K562 (cell line): ENCODE results near the gene MCCC1. TPM values are rescaled to one million over a fixed set of nuclear protein-coding genes. Genes with fewer than 3 reads are reported as not detected.

Experiments used
- ADNP ChIP-seq: fragments of 200-800 bp; sonication (Bioruptor generic); IDR thresholded peaks from 2 replicates; pipeline ENCODE4 v1.6.1; 2016; ENCODE audit warnings: missing genetic modification characterization, missing compliant biosample characterization
- ELF1 ChIP-seq: fragments of 200-800 bp; sonication (Bioruptor generic); IDR thresholded peaks from 2 replicates; pipeline ENCODE4 v1.6.1; 2016; ENCODE audit warnings: missing genetic modification characterization, missing compliant biosample characterization
- EP300 ChIP-seq: IDR thresholded peaks from 2 replicates; pipeline ENCODE4 v1.6.1; 2012; ENCODE audit warnings: low read length, improper control_type of control experiment
- FOXK2 ChIP-seq, 2 experiments: fragments of 450-650 bp; IDR thresholded peaks in 1 of 2; conservative IDR thresholded peaks in 1 of 2; 2 replicates each; pipeline ENCODE4 v1.6.1; 2016; ENCODE audit warnings: low read depth in 2 of 2, mild to moderate bottlenecking in 1 of 2
- GABPA ChIP-seq: fragments of 200-800 bp; sonication (Bioruptor generic); conservative IDR thresholded peaks from 2 replicates; pipeline ENCODE4 v1.6.1; 2016; ENCODE audit warnings: low read depth, missing genetic modification characterization, missing compliant biosample characterization
- JUND ChIP-seq, 2 experiments: IDR thresholded peaks; 2 replicates in 1 of 2; 3 replicates in 1 of 2; pipeline ENCODE4 v1.6.1; 2011; ENCODE audit warnings: borderline replicate concordance in 2 of 2, low read depth in 2 of 2, low read length in 2 of 2, improper control_type of control experiment in 1 of 2, missing biosample characterization in 1 of 2, missing genetic modification characterization in 1 of 2, missing genetic modification reagents in 1 of 2
- KDM5B ChIP-seq: fragments of 200-600 bp; sonication (generic); IDR thresholded peaks from 2 replicates; pipeline ENCODE4 v1.6.1; 2012; ENCODE audit warnings: low read depth, mild to moderate bottlenecking, moderate library complexity, low read length, control low read depth, inconsistent platforms; ENCODE audit not compliant: insufficient replicate concordance
- NCOA6 ChIP-seq: fragments of 450-650 bp; IDR thresholded peaks from 2 replicates; pipeline ENCODE4 v1.6.1; 2017; ENCODE audit warnings: mild to moderate bottlenecking
- NEUROD1 ChIP-seq: fragments of 150-350 bp; IDR thresholded peaks from 2 replicates; pipeline ENCODE4 v1.6.1; 2014; ENCODE audit warnings: borderline replicate concordance, low read length, low read depth; ENCODE audit not compliant: partially characterized antibody
- PHF20 ChIP-seq: fragments of 450-650 bp; IDR thresholded peaks from 2 replicates; pipeline ENCODE4 v1.6.1; 2018; ENCODE audit not compliant: partially characterized antibody
- POU5F1 ChIP-seq: fragments of 150-350 bp; IDR thresholded peaks from 2 replicates; pipeline ENCODE4 v1.6.1; 2014; ENCODE audit warnings: borderline replicate concordance, low read length, low read depth, mild to moderate bottlenecking; ENCODE audit not compliant: partially characterized antibody
- SMARCA4 ChIP-seq: fragments of 450-650 bp; IDR thresholded peaks from 2 replicates; pipeline ENCODE4 v1.6.1; 2016
- SRSF7 ChIP-seq: fragments of 200-400 bp; formaldehyde crosslinking; optimal IDR thresholded peaks from 2 replicates; pipeline ENCODE3; 2017; ENCODE audit warnings: mild to moderate bottlenecking, low read depth, low read length
- STAT5B ChIP-seq: fragments of 250-450 bp; sonication (Bioruptor Pico); IDR thresholded peaks from 2 replicates; pipeline ENCODE4 v1.8.0; 2021; ENCODE audit warnings: mild to moderate bottlenecking, inconsistent platforms
- SUPT5H ChIP-seq: fragments of 450-650 bp; IDR thresholded peaks from 2 replicates; pipeline ENCODE4 v1.6.1; 2016
- TRIM24 ChIP-seq, 2 experiments: fragments of 450-650 bp; IDR thresholded peaks; 2 replicates each; pipeline ENCODE4 v1.6.1; 2016
- ZBTB1 ChIP-seq: sonication (generic); formaldehyde crosslinking; IDR thresholded peaks from 2 replicates; pipeline ENCODE4 v1.8.1; 2023; ENCODE audit warnings: missing genetic modification reagents, low read depth, mild to moderate bottlenecking, borderline replicate concordance
- ZNF316 ChIP-seq: fragments of 450-650 bp; IDR thresholded peaks from 2 replicates; pipeline ENCODE4 v1.6.1; 2016
- ZNF766 ChIP-seq: fragments of 200-800 bp; sonication (Bioruptor generic); conservative IDR thresholded peaks from 2 replicates; pipeline ENCODE4 v1.6.1; 2016; ENCODE audit warnings: missing genetic modification characterization, missing compliant biosample characterization
- ZNF778 ChIP-seq: fragments of 450-650 bp; formaldehyde crosslinking; IDR thresholded peaks from 2 replicates; pipeline ENCODE4 v1.4.0; 2020; ENCODE audit warnings: mild to moderate bottlenecking, moderate library complexity
- polyA plus RNA-seq, 8 experiments: library from polyadenylated mRNA; depleted of rRNA in 4 of 8; stranded (reverse) in 5 of 8; unstranded in 3 of 8; fragments of >200 nt; fragmentation: Nextera tagmentation in 2 of 8; fragmentation: Illumina TruSeq in 1 of 8; extraction: Ambion mirVana in 2 of 8; extraction: Trizol in 1 of 8; gene quantifications; 2 replicates each; pipeline versions ENCODE4 v1.2.1 to v1.2.3, GENCODE V29; 2011 to 2014; ENCODE audit warnings: inconsistent platforms in 1 of 8, missing spikeins in 1 of 8
- total RNA-seq, 7 experiments: library from RNA; depleted of rRNA in 6 of 7; stranded (reverse); fragments of >200 nt in 6 of 7; fragmentation: Illumina TruSeq in 2 of 7; extraction: Trizol in 2 of 7; gene quantifications; 2 replicates each; pipeline versions ENCODE4 v1.2.1 to v1.2.3, GENCODE V29; 2011 to 2021; ENCODE audit warnings: low replicate concordance in 1 of 7
- TF ChIP-seq, protein P1 (sequence below), 2 experiments: IDR thresholded peaks; 2 replicates each; pipeline ENCODE4 v1.6.1; 2011; ENCODE audit warnings: borderline replicate concordance in 1 of 2, control low read depth in 1 of 2, low read depth in 1 of 2, low read length in 1 of 2, mild to moderate bottlenecking in 1 of 2, mixed read lengths in 1 of 2, moderate library complexity in 1 of 2; ENCODE audit not compliant: insufficient read depth in 1 of 2, insufficient read length in 1 of 2, poor library complexity in 1 of 2, severe bottlenecking in 1 of 2; ENCODE audit errors: extremely low read depth in 1 of 2
- TF ChIP-seq, protein P2 (sequence below): IDR thresholded peaks from 2 replicates; pipeline ENCODE4 v1.6.1; 2014; ENCODE audit warnings: antibody characterized with exemption
- TF ChIP-seq, protein P3 (sequence below): conservative IDR thresholded peaks from 2 replicates; pipeline ENCODE4 v1.6.1; 2011; ENCODE audit warnings: low read depth, mild to moderate bottlenecking, low read length; ENCODE audit not compliant: control insufficient read depth

The MCCC1 gene
- total and polyA plus RNA-seq, 9 of the 15 experiments (the other 6 are each of a cell fraction or from before 2014, with no cell fraction given) = 13.7 to 26.9 (median 23.0) TPM

DNA sequence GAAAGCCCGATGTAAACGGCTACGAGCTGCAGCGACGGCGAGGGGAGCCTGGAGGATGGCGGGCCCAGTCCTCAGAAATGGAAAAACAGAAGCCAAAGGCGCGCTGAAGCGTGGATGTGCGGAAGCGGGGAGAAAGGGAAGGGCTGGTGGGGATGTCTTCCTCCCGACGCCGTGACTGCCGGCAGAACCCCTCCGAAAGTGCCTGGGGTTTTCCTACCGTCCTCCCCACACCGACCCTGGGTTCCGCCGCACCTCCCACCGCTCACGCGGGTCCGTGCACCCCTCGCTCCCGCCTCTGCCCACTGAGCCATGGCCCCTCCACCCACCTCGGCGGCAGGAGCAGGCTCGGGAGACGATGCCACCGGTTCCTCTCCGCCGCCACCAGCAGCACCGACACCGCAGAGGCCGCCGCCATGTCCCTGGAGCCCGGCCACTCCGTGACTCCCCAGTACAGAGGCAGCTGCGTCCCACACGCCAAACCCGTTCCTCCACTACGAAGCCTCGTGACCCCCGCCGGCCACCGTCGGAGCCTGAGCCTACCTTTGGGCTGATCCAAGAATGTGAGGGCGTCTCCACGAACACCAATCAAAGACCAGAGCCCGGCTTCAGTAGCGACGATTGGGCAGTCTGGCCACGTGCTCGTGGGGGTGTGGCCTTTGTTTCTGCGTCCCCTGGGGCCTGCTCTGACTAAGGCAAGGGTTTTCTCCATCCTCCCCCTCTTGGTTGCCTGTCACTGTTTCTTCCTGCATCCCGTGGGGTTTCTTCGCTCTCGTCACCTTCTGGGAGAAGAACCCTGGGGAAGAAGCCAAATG lies at the start of gene MCCC1 (continued):
- TF ChIP-seq JUND (IDR thresholded peaks at IDR 0.05; ENCODE audit: borderline replicate concordance, low read depth, low read length) = no peak
- peak; percentile 61; the same call in 2 of the 3 replicates for TF ChIP-seq JUND (tag; IDR thresholded peaks at IDR 0.05; ENCODE audit: borderline replicate concordance, low read depth, low read length)
- 0 out of 2 replicates have a peak, but pooled peaks have one; percentile 14 for TF ChIP-seq SMARCA4
- peak; percentile 89 to 91; a peak in 3 of 4 replicates for TF ChIP-seq FOXK2 (conservative IDR thresholded peaks at IDR 0.05 in 1 of 2, IDR thresholded peaks at IDR 0.05 in 1 of 2; ENCODE audit: low read depth in 2 of 2)
- TF ChIP-seq EP300 = peak; percentile 30; the same call in 1 of the 2 replicates
- TF ChIP-seq, protein P1, sequence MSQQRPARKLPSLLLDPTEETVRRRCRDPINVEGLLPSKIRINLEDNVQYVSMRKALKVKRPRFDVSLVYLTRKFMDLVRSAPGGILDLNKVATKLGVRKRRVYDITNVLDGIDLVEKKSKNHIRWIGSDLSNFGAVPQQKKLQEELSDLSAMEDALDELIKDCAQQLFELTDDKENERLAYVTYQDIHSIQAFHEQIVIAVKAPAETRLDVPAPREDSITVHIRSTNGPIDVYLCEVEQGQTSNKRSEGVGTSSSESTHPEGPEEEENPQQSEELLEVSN (IDR thresholded peaks at IDR 0.05; ENCODE audit: borderline replicate concordance in 1 of 2, extremely low read depth in 1 of 2, insufficient read depth in 1 of 2, insufficient read length in 1 of 2, low read depth in 1 of 2, low read length in 1 of 2, poor library complexity in 1 of 2, severe bottlenecking in 1 of 2) = peak; percentile 74 to 75
- no peak for TF ChIP-seq SRSF7
- TF ChIP-seq GABPA (tag) = no peak; the same call in 1 of the 2 replicates
- TF ChIP-seq ELF1 (tag) = peak; percentile 49
- peak; percentile 72 for TF ChIP-seq KDM5B
- TF ChIP-seq STAT5B (CRISPR knock-in tag) = no peak
- peak; percentile 74 for TF ChIP-seq POU5F1
- TF ChIP-seq, protein P2, sequence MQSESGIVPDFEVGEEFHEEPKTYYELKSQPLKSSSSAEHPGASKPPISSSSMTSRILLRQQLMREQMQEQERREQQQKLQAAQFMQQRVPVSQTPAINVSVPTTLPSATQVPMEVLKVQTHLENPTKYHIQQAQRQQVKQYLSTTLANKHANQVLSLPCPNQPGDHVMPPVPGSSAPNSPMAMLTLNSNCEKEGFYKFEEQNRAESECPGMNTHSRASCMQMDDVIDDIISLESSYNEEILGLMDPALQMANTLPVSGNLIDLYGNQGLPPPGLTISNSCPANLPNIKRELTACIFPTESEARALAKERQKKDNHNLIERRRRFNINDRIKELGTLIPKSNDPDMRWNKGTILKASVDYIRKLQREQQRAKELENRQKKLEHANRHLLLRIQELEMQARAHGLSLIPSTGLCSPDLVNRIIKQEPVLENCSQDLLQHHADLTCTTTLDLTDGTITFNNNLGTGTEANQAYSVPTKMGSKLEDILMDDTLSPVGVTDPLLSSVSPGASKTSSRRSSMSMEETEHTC = peak; percentile 61; the same call in 1 of the 2 replicates
- TF ChIP-seq TRIM24 (IDR thresholded peaks at IDR 0.05) = peak in 1 of 2 experiments; percentile 42; a peak in 1 of 4 replicates
- TF ChIP-seq, protein P3, sequence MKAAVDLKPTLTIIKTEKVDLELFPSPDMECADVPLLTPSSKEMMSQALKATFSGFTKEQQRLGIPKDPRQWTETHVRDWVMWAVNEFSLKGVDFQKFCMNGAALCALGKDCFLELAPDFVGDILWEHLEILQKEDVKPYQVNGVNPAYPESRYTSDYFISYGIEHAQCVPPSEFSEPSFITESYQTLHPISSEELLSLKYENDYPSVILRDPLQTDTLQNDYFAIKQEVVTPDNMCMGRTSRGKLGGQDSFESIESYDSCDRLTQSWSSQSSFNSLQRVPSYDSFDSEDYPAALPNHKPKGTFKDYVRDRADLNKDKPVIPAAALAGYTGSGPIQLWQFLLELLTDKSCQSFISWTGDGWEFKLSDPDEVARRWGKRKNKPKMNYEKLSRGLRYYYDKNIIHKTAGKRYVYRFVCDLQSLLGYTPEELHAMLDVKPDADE = peak; percentile 74; the same call in 1 of the 2 replicates
- TF ChIP-seq ZNF778 = no peak
- TF ChIP-seq ADNP = no peak
- TF ChIP-seq ZNF316 = no peak
- peak; percentile 40; the same call in 1 of the 2 replicates for TF ChIP-seq NCOA6
- 0 out of 2 replicates have a peak, but pooled peaks have one; percentile 25 for TF ChIP-seq ZNF766
- TF ChIP-seq SUPT5H = peak; percentile 84
- peak; percentile 82 for TF ChIP-seq PHF20
- no peak; the same call in 1 of the 2 replicates for TF ChIP-seq ZBTB1 (CRISPR knock-in tag)
- peak; percentile 80 for TF ChIP-seq NEUROD1
